Kidney (tissue), 14 donors: ENCODE data around the gene TRPM4. TPM values are rescaled to one million over a fixed set of nuclear protein-coding genes. Genes with fewer than 3 reads are reported as not detected.
A peak's percentile ranks its signal among the peaks of the same experiment; 100 is the strongest.

ENCODE experiments used
- DNase-seq, 5 donors: peaks; one replicate each; pipeline ENCODE4 v3.0.0-alpha.2; 2013 to 2020
- FAIRE-seq: peaks from 2 replicates; lab custom pipeline; 2012; peaks lifted over from hg19 to GRCh38; lab: Jason Lieb, UNC
- H3K27ac ChIP-seq, 2 donors: one replicate each; pipeline ENCODE4 v1.7.0; 2013; ENCODE audit warnings: low read depth in 2 of 2, low read length in 2 of 2, inconsistent platforms in 1 of 2
- H3K27me3 ChIP-seq: one replicate; pipeline ENCODE4 v1.7.1; 2013; ENCODE audit warnings: low read length, inconsistent platforms; ENCODE audit not compliant: control insufficient read depth, insufficient read depth
- H3K36me3 ChIP-seq, 3 donors: one replicate each; pipeline versions ENCODE4 v1.7.0 to v1.7.1; 2013; ENCODE audit warnings: low read length in 3 of 3, control low read depth in 1 of 3, inconsistent platforms in 1 of 3; ENCODE audit not compliant: insufficient read depth in 3 of 3, control insufficient read depth in 2 of 3
- H3K4me1 ChIP-seq, 3 donors: one replicate each; pipeline versions ENCODE4 v1.7.0 to v1.7.1; 2013; ENCODE audit warnings: low read length in 3 of 3, inconsistent platforms in 1 of 3, low read depth in 1 of 3; ENCODE audit not compliant: control insufficient read depth in 2 of 3, insufficient read depth in 2 of 3
- H3K4me3 ChIP-seq, 3 donors: one replicate each; pipeline versions ENCODE4 v1.7.0 to v1.8.1; 2013; ENCODE audit warnings: low read length in 3 of 3, control low read depth in 1 of 3, inconsistent platforms in 1 of 3
- H3K9ac ChIP-seq, 3 donors: one replicate each; pipeline versions ENCODE4 v1.7.0 to v1.7.1; 2013; ENCODE audit warnings: low read length in 3 of 3, control low read depth in 1 of 3, inconsistent platforms in 1 of 3
- H3K9me3 ChIP-seq, 3 donors: one replicate each; pipeline versions ENCODE4 v1.7.0 to v1.7.1; 2013; ENCODE audit warnings: low read length in 3 of 3, control low read depth in 1 of 3, inconsistent platforms in 1 of 3; ENCODE audit not compliant: control insufficient read depth in 2 of 3, insufficient read depth in 1 of 3
- intact Hi-C: fragments of 100-400 bp; cut with DNase I; formaldehyde crosslinking; loops from one replicate; pipeline ENCODE4 v1.11.1; 2022
- polyA plus RNA-seq: library from polyadenylated mRNA; stranded (reverse); fragments of 350-450 nt; fragmentation: Illumina TruSeq; extraction: RNeasy Lipid Tissue Mini Kit (QIAGEN cat#74804); gene quantifications from one replicate; pipeline ENCODE4 v1.2.3, GENCODE V29; 2014; ENCODE audit warnings: low read depth, low replicate concordance; ENCODE audit not compliant: insufficient read depth
- total RNA-seq: library from RNA; stranded (reverse); fragmentation: NEBNext Ultra II Directional; extraction: Animal tissue kit (Norgen Biotek cat#: 25700); gene quantifications from one replicate; pipeline ENCODE4 v1.2.1, GENCODE V29; 2021
- TF ChIP-seq, protein P1 (sequence below): IDR thresholded peaks from 3 replicates; pipeline ENCODE4 v1.5.1; 2012; ENCODE audit warnings: mild to moderate bottlenecking, moderate library complexity, borderline replicate concordance; ENCODE audit not compliant: insufficient read depth; ENCODE audit errors: extremely low read depth
- donor health status: control.
- donor health status: control.
- donor health status: control.
- donor health status: control.
- donor health status: control.
- donor health status: DM: yes; HTN: yes; CAD: no.
- donor health status: Normal renal cell carcinoma (clear cell type).

Gene TRPM4
- total and polyA plus RNA-seq, 2 donors from 2014 or later: 47.6 to 89.1 TPM

DNA sequence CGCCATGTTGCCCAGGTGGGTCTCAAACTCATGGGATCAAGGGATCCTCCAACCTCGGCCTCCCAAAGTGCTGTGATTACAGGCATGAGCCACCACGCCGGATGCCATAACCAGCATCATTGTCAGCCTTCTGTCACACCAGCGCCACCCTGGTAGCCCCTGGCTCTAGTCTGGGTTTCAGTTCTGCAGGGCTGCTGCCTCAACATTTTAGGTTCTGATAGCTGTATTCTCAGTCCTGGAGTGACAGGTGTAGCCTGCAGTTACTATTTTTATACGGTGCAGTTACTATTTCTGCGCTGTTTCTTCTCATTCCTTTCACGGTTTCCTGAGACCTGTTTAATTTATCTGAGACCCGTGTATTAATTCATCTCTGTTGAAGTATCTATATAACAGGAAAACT, 57.1 kb downstream of the TRPM4 start:
- DNase-seq (no peak), FAIRE-seq (no peak)
- Histone ChIP-seq H3K9me3 (no peaks in the 10 kb centered on the region), H3K4me3 (no peak overlapping the region), H3K4me1 (peaks cover 0 to 2% (median 0%) of the 10 kb centered on the region in 3 donors), H3K27ac (no peak overlapping the region), H3K27me3 (no peaks in the 10 kb centered on the region), H3K9ac (no peak overlapping the region), H3K36me3 (no peaks in the 10 kb centered on the region)
- intact Hi-C loops: loop anchor here (10.0 kb wide), 1 partner anchor 110 kb away; no protein-coding TSS in a partner anchor
- TF ChIP-seq, protein P1, sequence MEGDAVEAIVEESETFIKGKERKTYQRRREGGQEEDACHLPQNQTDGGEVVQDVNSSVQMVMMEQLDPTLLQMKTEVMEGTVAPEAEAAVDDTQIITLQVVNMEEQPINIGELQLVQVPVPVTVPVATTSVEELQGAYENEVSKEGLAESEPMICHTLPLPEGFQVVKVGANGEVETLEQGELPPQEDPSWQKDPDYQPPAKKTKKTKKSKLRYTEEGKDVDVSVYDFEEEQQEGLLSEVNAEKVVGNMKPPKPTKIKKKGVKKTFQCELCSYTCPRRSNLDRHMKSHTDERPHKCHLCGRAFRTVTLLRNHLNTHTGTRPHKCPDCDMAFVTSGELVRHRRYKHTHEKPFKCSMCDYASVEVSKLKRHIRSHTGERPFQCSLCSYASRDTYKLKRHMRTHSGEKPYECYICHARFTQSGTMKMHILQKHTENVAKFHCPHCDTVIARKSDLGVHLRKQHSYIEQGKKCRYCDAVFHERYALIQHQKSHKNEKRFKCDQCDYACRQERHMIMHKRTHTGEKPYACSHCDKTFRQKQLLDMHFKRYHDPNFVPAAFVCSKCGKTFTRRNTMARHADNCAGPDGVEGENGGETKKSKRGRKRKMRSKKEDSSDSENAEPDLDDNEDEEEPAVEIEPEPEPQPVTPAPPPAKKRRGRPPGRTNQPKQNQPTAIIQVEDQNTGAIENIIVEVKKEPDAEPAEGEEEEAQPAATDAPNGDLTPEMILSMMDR: no peak

DNA sequence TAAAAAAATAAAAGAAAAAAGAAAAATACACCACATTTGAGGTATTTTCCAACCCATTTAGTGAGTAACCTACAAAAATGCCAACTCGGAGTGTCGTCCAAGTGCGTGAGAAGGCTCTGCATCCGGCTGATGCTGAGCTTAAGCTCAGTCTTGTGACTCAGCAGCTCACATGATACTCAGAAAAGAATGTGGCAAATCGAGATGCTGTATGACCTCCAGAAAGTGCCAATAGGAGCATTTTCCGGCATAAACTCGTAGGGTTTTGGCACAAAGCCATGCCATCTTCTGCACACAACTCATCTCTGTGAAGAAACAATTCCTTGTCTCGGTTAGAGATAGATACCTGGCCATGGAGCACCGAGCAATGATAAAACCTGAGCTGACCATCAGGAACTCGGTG, 58.5 kb downstream of the TRPM4 start:
- H3K4me1 ChIP-seq: peaks cover 0 to 2% (median 0%) of the 10 kb centered on the region in 3 donors
- no peak overlapping the region for H3K9ac ChIP-seq
- H3K36me3 ChIP-seq: no peaks in the 10 kb centered on the region
- no peak overlapping the region for H3K27ac ChIP-seq
- no peak overlapping the region for H3K4me3 ChIP-seq
- TF ChIP-seq, protein P1: no peak
- DNase-seq: no peak
- no peaks in the 10 kb centered on the region for H3K27me3 ChIP-seq
- no peaks in the 10 kb centered on the region for H3K9me3 ChIP-seq
- intact Hi-C loops: loop anchor here (10.0 kb wide), 1 partner anchor 111 kb away; no protein-coding TSS in a partner anchor
- no peak for FAIRE-seq

DNA sequence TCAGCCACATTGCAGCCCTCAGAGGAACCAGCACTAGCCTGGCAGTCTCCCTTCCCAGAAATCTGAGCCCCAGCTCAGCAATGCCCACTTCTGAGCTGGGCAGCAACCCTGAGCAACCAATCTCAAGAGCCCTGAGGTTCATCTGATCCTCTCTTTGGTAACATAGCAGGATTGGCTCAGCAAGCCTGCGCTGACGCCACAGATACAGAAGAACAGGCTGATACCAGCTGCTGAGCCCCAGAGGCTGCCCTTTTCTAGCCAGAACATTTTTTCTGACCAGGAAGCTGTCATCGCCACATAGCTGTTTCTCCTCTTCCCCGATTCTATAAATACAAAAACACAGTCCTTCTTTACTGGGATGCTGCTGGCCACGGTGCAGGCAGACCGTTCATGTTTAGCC, 59.8 kb downstream of the TRPM4 start:
- intact Hi-C loops: loop anchor here (10.0 kb wide), 1 partner anchor 113 kb away; no protein-coding TSS in a partner anchor
- Histone ChIP-seq H3K4me3 (no peak overlapping the region), H3K9ac (no peak overlapping the region), H3K27ac (no peak overlapping the region), H3K27me3 (no peaks in the 10 kb centered on the region), H3K36me3 (no peaks in the 10 kb centered on the region), H3K9me3 (no peaks in the 10 kb centered on the region), H3K4me1 (no peaks in the 10 kb centered on the region)
- TF ChIP-seq, protein P1: no peak
- DNase-seq: peak in 2 of 5 donors; percentile 15 to 41
- FAIRE-seq: no peak

DNA sequence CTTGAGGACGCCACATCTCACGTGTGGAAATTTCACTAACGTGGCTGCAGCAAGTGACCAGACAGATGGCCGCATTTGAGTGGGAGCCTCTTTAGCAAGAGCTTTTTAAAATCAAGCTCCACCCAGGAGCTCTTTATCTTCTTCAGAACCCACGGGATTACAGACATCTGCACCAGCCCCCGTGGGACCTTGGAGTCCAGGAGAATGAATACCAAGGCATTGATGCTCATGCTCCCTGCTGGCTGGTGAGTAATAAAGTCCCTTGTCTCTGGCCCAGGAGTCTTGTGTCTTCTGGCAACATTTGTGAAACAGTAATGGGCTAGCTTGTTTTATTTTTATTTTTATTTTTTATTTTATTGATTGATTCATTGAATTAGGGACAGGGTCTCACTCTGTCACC, 64.4 kb downstream of the TRPM4 start:
- no peaks in the 10 kb centered on the region for H3K4me1 ChIP-seq
- FAIRE-seq (no peak), DNase-seq (no peak)
- TF ChIP-seq, protein P1: no peak
- no peaks in the 10 kb centered on the region for H3K27me3 ChIP-seq
- H3K4me3 ChIP-seq: no peak overlapping the region
- H3K36me3 ChIP-seq: no peaks in the 10 kb centered on the region
- intact Hi-C loops: loop anchor here (10.0 kb wide), 1 partner anchor 213 kb away; no protein-coding TSS in a partner anchor
- H3K9ac ChIP-seq: no peak overlapping the region
- no peak overlapping the region for H3K27ac ChIP-seq
- no peaks in the 10 kb centered on the region for H3K9me3 ChIP-seq
